AG09309 (cell line): Measurements from ENCODE around the gene METAP1.
"Not testable (repeated sequence)": the region's sequence is repeated elsewhere in the genome, so short reads cannot be mapped to it uniquely, and the experiment has no call there.

ENCODE experiments used
- DNase-seq: peaks from one replicate; pipeline ENCODE4 v3.0.0-alpha.2; 2010; ENCODE audit warnings: low read depth
- H3K4me3 ChIP-seq: 2 replicates; pipeline ENCODE4 v1.5.1; 2011; ENCODE audit warnings: mild to moderate bottlenecking, low read depth, low read length, moderate library complexity; ENCODE audit not compliant: control insufficient read depth
- TF ChIP-seq, protein P1 (sequence below): IDR thresholded peaks from 2 replicates; pipeline ENCODE4 v1.5.1; 2011; ENCODE audit warnings: mild to moderate bottlenecking, low read depth, low read length, inconsistent platforms; ENCODE audit not compliant: insufficient read depth, control insufficient read depth; ENCODE audit errors: missing control alignments

METAP1 gene

GRCh38 chr4:99102634-99103033, 107.1 kb downstream of the METAP1 start:
- H3K4me3 ChIP-seq: no peak overlapping the region
- TF ChIP-seq, protein P1, sequence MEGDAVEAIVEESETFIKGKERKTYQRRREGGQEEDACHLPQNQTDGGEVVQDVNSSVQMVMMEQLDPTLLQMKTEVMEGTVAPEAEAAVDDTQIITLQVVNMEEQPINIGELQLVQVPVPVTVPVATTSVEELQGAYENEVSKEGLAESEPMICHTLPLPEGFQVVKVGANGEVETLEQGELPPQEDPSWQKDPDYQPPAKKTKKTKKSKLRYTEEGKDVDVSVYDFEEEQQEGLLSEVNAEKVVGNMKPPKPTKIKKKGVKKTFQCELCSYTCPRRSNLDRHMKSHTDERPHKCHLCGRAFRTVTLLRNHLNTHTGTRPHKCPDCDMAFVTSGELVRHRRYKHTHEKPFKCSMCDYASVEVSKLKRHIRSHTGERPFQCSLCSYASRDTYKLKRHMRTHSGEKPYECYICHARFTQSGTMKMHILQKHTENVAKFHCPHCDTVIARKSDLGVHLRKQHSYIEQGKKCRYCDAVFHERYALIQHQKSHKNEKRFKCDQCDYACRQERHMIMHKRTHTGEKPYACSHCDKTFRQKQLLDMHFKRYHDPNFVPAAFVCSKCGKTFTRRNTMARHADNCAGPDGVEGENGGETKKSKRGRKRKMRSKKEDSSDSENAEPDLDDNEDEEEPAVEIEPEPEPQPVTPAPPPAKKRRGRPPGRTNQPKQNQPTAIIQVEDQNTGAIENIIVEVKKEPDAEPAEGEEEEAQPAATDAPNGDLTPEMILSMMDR: no peak
- DNase-seq: no peak

GRCh38 chr4:99103166-99103565, 107.6 kb downstream of the METAP1 start:
- TF ChIP-seq, protein P1: no peak
- no peak for DNase-seq
- no peak overlapping the region for H3K4me3 ChIP-seq

DNA sequence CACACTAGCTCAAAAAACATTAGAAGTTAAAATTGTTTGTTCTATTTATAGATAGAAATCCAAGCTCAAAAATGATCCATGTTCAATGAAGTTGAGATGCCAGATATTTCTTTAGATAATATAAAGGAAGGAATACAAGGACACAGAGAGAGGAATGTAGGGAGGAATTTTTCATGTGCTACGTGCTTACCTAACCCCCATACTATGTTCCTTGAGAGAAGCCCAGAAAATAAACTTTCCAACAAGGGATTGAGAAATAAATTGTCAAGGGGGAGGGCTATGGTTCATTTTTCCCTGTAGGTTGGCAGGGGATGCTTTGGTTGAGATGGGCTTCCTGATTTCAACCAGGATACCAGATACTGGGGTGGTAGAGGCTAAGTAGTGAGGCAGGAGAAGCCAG, 108.6 kb downstream of the METAP1 start:
- no peak for DNase-seq
- TF ChIP-seq, protein P1: no peak

DNA sequence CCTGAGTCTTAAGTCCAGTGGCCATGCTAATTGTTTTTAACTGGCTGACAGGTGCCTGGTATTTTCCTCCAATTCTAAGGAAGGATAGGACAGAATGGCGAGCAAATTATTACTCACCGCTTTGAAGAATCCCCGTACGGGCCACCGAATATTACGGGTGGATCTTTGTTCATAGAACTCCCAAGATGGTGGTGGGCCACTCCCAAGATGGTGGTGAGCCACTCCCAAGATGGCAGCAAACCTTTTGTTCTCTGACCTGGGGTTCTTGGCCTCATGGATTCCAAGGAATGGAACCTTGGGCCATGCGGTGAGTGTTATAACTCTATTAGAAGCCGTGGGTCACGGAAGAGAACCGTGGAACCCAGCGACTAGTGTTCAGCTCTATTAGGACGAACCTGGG, 113.8 kb downstream of the METAP1 start:
- H3K4me3 ChIP-seq, DNase-seq: not testable (repeated sequence)

More for the DNA sequence above, 108.6 kb downstream of the METAP1 start:
- no peak overlapping the region for H3K4me3 ChIP-seq
